Thymus (tissue), 11 donors: ENCODE measurements around the gene POLR2M. TPM values are rescaled to one million over a fixed set of nuclear protein-coding genes. Genes with fewer than 3 reads are reported as not detected.

ENCODE experiments used
- DNase-seq, 9 donors: peaks; one replicate each; pipeline ENCODE4 v3.0.0-alpha.2; 2013; ENCODE audit warnings: low spot score in 9 of 9, low read depth in 6 of 9, missing footprints in 1 of 9
- H3K27ac ChIP-seq, 2 donors: one replicate each; pipeline ENCODE4 v1.5.1; 2013; ENCODE audit warnings: control low read depth in 1 of 2, low read depth in 1 of 2, low read length in 1 of 2, mild to moderate bottlenecking in 1 of 2, moderate library complexity in 1 of 2
- H3K27me3 ChIP-seq, 2 donors: one replicate each; pipeline ENCODE4 v1.5.1; 2013; ENCODE audit warnings: low read length in 1 of 2; ENCODE audit not compliant: control insufficient read depth in 2 of 2, insufficient read depth in 1 of 2
- H3K36me3 ChIP-seq, 2 donors: one replicate each; pipeline ENCODE4 v1.5.1; 2013; ENCODE audit warnings: low read length in 1 of 2, mild to moderate bottlenecking in 1 of 2, moderate library complexity in 1 of 2; ENCODE audit not compliant: control insufficient read depth in 2 of 2, insufficient read depth in 2 of 2
- H3K4me1 ChIP-seq, 2 donors: one replicate each; pipeline ENCODE4 v1.5.1; 2013; ENCODE audit warnings: low read length in 2 of 2; ENCODE audit not compliant: control insufficient read depth in 2 of 2, insufficient read depth in 2 of 2
- H3K4me3 ChIP-seq, 2 donors: one replicate each; pipeline ENCODE4 v1.5.1; 2013; ENCODE audit warnings: low read length in 2 of 2, control low read depth in 1 of 2, mild to moderate bottlenecking in 1 of 2
- H3K9me3 ChIP-seq, 2 donors: one replicate each; pipeline ENCODE4 v1.5.1; 2013; ENCODE audit warnings: low read length in 1 of 2, mild to moderate bottlenecking in 1 of 2; ENCODE audit not compliant: control insufficient read depth in 2 of 2, insufficient read depth in 1 of 2
- WGBS: extraction: QIAGEN DNeasy Blood & Tissue Kit; methylation state at CpG from one replicate; pipeline ENCODE4 v1.1.7; 2013; 5-methylcytosine and 5-hydroxymethylcytosine counted together
- polyA plus RNA-seq: library from polyadenylated mRNA; stranded (reverse); fragments of 200-250 nt; gene quantifications from one replicate; pipeline ENCODE4 v1.2.3, GENCODE V29; 2013
- total RNA-seq: library from RNA; stranded (reverse); fragments of 120-200 nt; gene quantifications from one replicate; pipeline ENCODE4 v1.2.4, GENCODE V29; 2013
- donor health status: healthy.

POLR2M gene
- total and polyA plus RNA-seq, 2 donors = 32.5 to 70.6 TPM

DNA sequence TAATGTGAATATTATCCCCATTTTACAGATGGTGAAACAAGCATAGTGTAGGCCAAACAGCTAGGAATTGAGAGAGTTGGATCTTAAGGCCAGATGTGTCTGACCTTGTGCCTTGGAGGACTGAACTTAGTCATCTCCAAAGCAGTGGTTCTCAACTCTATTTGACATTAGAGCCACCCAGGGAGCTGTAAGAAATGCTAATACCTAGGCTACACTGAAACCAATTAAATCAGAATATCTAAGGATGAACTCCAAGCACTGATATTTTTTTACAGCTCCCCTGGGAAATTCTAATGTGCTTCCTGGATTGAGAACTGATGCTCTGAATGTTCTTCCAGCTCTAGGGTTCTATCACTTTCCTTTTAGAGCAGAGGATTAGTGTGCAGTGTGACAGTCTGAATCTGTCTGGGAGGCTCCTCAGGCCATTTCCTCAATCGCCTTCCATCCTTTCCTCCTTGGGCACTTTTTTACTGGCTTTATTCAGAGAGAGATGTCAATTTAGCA lies 32.3 kb downstream of the POLR2M start:
- DNase-seq = no peak
- Histone ChIP-seq H3K4me1 (peaks cover 0 to 8% of the 10 kb centered on the region in 2 donors), H3K4me3 (no peak overlapping the region), H3K27me3 (no peaks in the 10 kb centered on the region), H3K36me3 (no peaks in the 10 kb centered on the region), H3K9me3 (peaks cover 0 to 3% of the 10 kb centered on the region in 2 donors), H3K27ac (no peak overlapping the region)
- 95% methylated on average over 1 of the region's 1 CpG for WGBS

GRCh38 chr15:57740048-57740447 lies 33.5 kb downstream of the POLR2M start:
- Histone ChIP-seq H3K4me3 (no peak overlapping the region), H3K27ac (no peak overlapping the region), H3K27me3 (no peaks in the 10 kb centered on the region), H3K4me1 (peaks cover 0 to 5% of the 10 kb centered on the region in 2 donors), H3K9me3 (peaks cover 0 to 3% of the 10 kb centered on the region in 2 donors), H3K36me3 (no peaks in the 10 kb centered on the region)
- 92% methylated on average over 4 of the region's 4 CpGs for WGBS
- no peak for DNase-seq

- H3K36me3 ChIP-seq = no peaks in the 10 kb centered on the region
- H3K4me3 ChIP-seq = no peak overlapping the region
- H3K9me3 ChIP-seq = peaks cover 0 to 3% of the 10 kb centered on the region in 2 donors
- DNase-seq = no peak
- H3K4me1 ChIP-seq = peaks cover 0 to 5% of the 10 kb centered on the region in 2 donors
- H3K27ac ChIP-seq = no peak overlapping the region
- H3K27me3 ChIP-seq = no peaks in the 10 kb centered on the region
- 99% methylated on average over 3 of the region's 3 CpGs for WGBS
Observed at GRCh38 chr15:57741089-57741488, 34.6 kb downstream of the POLR2M start.

DNA sequence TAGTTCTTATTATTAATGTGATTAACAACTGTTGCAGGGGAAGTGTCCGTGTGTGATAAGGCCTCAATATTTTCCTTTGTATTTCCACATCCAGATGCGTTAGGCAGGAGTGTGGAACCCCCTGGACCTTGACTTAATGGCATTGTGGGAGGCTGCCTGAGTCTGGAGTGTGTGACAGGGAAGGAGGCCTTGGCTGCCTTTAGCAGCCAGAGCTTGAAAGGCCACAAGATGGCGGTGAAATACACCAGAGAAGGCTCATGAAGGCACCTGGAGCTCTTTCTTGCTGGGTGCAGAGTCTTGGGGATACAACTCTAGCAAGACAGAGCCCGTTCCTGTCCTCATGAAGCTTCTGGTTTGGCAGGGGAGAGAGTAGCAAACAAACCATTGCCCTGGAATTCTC lies 36.9 kb downstream of the POLR2M start:
- Histone ChIP-seq H3K27me3 (no peaks in the 10 kb centered on the region), H3K9me3 (no peaks in the 10 kb centered on the region), H3K36me3 (no peaks in the 10 kb centered on the region), H3K27ac (no peak overlapping the region), H3K4me3 (no peak overlapping the region), H3K4me1 (peaks cover 10% of the 10 kb centered on the region in 2 donors)
- peak in 4 of 9 donors; percentile 46 to 71 (median 48) for DNase-seq
- 93% methylated on average over 4 of the region's 4 CpGs for WGBS

- H3K4me1 ChIP-seq = peaks cover 26 to 30% of the 10 kb centered on the region in 2 donors
- WGBS = 85% methylated on average over 9 of the region's 9 CpGs
- no peaks in the 10 kb centered on the region for H3K36me3 ChIP-seq
- H3K4me3 ChIP-seq = no peak overlapping the region
- H3K27me3 ChIP-seq = no peaks in the 10 kb centered on the region
- peak overlapping the region in 1 of 2 donors; percentile 26 for H3K27ac ChIP-seq
- no peak for DNase-seq
- no peaks in the 10 kb centered on the region for H3K9me3 ChIP-seq
Observed at GRCh38 chr15:57746786-57747185, 40.3 kb downstream of the POLR2M start.

GRCh38 chr15:57747206-57747896 lies 40.8 kb downstream of the POLR2M start:
- Histone ChIP-seq H3K27ac (peak overlapping the region in 1 of 2 donors; percentile 26), H3K36me3 (no peaks in the 10 kb centered on the region), H3K4me3 (no peak overlapping the region)

DNA sequence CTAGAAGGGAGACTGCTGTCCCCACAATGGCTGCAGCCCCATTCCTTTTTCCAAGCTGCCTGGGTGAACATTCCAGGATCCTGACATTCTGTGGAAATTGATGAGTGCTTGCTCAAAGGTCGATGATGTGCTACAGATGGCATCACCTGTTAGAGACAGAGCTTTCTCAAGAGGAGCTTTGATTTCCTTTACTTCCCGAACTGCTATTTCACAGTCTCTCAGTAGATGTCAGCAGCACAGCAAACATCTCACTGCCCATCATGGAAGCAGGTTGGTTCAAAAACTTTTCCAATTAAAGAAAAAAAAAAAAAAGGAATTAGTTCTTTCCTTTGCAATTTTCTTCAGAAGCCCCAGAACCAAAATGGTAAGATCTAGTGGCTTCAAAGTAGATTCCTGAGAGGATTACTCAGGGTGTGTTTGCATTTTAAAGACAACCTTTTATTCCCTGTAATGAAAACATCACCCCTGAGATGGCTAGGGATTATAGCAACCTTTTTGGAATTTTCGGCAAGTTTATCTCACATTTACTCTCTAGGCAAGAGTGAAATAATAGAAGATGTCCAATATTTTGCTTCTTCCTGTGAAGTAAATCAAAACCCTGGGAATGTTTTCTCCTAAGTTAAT lies 44.8 kb downstream of the POLR2M start:
- DNase-seq = peak in 2 of 9 donors; percentile 52 to 73
- Histone ChIP-seq H3K27me3 (no peaks in the 10 kb centered on the region), H3K9me3 (no peaks in the 10 kb centered on the region), H3K4me1 (peaks cover 34 to 63% of the 10 kb centered on the region in 2 donors), H3K4me3 (no peak overlapping the region), H3K27ac (no peak overlapping the region), H3K36me3 (no peaks in the 10 kb centered on the region)
- WGBS = 30% methylated on average over 3 of the region's 3 CpGs

More at GRCh38 chr15:57747206-57747896, 40.8 kb downstream of the POLR2M start:
- H3K27me3 ChIP-seq = no peaks in the 10 kb centered on the region
- H3K9me3 ChIP-seq = no peaks in the 10 kb centered on the region
- H3K4me1 ChIP-seq = peaks cover 31 to 36% of the 10 kb centered on the region in 2 donors
- 52% methylated on average over 13 of the region's 13 CpGs for WGBS
- peak in 5 of 9 donors; percentile 30 to 79 (median 57) for DNase-seq

DNA sequence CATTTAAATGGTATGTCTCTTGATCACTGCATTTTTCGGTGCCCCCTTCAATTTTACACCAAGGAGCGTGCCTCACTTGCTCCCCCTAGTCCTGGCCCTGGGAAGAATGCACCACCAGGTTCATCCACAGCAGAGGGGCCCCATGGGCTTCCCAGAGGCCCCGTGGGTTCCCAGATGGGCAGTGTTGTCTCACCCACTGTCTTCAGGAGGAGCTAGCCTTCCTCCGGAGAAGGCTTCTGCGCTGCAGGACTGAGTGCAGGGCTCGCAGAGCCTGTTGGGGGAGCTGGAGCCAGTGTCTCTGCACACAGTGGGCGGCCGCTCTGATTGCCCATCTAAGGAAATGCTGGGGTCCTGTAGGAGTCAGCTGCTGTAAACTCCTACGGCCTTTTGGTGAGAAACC lies 45.9 kb downstream of the POLR2M start:
- no peaks in the 10 kb centered on the region for H3K9me3 ChIP-seq
- H3K4me1 ChIP-seq = peaks cover 29 to 53% of the 10 kb centered on the region in 2 donors
- no peaks in the 10 kb centered on the region for H3K27me3 ChIP-seq
- no peak overlapping the region for H3K27ac ChIP-seq
- WGBS = 88% methylated on average over 9 of the region's 9 CpGs
- no peak for DNase-seq
- H3K4me3 ChIP-seq = no peak overlapping the region
- no peaks in the 10 kb centered on the region for H3K36me3 ChIP-seq

DNA sequence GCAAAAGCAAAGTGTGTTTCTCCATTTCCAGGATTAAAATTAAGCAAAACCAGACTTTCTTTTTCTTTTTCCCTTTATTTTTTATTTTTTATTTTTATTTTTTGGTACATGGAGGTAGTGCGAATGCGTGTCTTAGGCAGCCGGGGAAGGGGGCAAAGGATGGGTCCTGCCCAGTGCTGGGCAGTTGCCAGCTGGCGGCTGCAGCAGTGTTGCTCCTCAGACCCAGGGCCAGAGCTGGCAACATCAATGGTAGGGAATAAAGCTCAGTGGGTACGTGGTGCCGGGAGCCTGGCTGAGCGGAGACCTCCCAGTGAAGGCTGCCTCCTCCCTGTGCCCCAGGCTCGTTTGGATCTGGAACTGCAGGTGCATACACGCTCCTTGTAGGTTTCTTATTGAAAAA lies 46.3 kb downstream of the POLR2M start:
- no peak for DNase-seq
- Histone ChIP-seq H3K36me3 (no peaks in the 10 kb centered on the region), H3K4me1 (peaks cover 29 to 53% of the 10 kb centered on the region in 2 donors), H3K4me3 (no peak overlapping the region), H3K27me3 (no peaks in the 10 kb centered on the region), H3K27ac (peak overlapping the region in 1 of 2 donors; percentile 20), H3K9me3 (no peaks in the 10 kb centered on the region)
- 96% methylated on average over 9 of the region's 9 CpGs for WGBS
